Measurements from ENCODE around the gene TMEM245.

- TF ChIP-seq, protein P1, sequence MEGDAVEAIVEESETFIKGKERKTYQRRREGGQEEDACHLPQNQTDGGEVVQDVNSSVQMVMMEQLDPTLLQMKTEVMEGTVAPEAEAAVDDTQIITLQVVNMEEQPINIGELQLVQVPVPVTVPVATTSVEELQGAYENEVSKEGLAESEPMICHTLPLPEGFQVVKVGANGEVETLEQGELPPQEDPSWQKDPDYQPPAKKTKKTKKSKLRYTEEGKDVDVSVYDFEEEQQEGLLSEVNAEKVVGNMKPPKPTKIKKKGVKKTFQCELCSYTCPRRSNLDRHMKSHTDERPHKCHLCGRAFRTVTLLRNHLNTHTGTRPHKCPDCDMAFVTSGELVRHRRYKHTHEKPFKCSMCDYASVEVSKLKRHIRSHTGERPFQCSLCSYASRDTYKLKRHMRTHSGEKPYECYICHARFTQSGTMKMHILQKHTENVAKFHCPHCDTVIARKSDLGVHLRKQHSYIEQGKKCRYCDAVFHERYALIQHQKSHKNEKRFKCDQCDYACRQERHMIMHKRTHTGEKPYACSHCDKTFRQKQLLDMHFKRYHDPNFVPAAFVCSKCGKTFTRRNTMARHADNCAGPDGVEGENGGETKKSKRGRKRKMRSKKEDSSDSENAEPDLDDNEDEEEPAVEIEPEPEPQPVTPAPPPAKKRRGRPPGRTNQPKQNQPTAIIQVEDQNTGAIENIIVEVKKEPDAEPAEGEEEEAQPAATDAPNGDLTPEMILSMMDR (conservative IDR thresholded peaks at IDR 0.05): no peak
- TF ChIP-seq ZFX (IDR thresholded peaks at IDR 0.05): no peak
Measured at GRCh38 chr9:109040571-109040970, 79.2 kb downstream of the TMEM245 start.

Data from C4-2B (cell line).